ENCODE data around the gene COX18. TPM values are rescaled to one million over a fixed set of nuclear protein-coding genes. Genes with fewer than 3 reads are reported as not detected.

The COX18 gene, protein sequence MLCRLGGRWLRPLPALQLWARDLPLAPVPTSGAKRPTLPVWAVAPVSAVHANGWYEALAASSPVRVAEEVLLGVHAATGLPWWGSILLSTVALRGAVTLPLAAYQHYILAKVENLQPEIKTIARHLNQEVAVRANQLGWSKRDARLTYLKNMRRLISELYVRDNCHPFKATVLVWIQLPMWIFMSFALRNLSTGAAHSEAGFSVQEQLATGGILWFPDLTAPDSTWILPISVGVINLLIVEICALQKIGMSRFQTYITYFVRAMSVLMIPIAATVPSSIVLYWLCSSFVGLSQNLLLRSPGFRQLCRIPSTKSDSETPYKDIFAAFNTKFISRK
- total RNA-seq (2021; ENCODE audit: unreplicated experiment) (9.9 TPM), Bru-seq, nascent RNA (percentile 65 among the genes with signal in this experiment), BruChase-seq, experiment 1, labeled RNA remaining after a 2-hour chase (percentile 62 among the genes with signal in this experiment), BruChase-seq, experiment 2, labeled RNA remaining after a 6-hour chase (percentile 70 among the genes with signal in this experiment)
- 4.7 TPM for polyA plus RNA-seq (2012; ENCODE audit: insufficient read length)
- long read RNA-seq, full-length matches to known transcripts, result 1 of 2 reads
- long read RNA-seq, partial matches to known transcripts, result 1 of 2 reads
- long read RNA-seq, other reads (novel, unspliced or antisense), result 0 of 2 reads

DNA sequence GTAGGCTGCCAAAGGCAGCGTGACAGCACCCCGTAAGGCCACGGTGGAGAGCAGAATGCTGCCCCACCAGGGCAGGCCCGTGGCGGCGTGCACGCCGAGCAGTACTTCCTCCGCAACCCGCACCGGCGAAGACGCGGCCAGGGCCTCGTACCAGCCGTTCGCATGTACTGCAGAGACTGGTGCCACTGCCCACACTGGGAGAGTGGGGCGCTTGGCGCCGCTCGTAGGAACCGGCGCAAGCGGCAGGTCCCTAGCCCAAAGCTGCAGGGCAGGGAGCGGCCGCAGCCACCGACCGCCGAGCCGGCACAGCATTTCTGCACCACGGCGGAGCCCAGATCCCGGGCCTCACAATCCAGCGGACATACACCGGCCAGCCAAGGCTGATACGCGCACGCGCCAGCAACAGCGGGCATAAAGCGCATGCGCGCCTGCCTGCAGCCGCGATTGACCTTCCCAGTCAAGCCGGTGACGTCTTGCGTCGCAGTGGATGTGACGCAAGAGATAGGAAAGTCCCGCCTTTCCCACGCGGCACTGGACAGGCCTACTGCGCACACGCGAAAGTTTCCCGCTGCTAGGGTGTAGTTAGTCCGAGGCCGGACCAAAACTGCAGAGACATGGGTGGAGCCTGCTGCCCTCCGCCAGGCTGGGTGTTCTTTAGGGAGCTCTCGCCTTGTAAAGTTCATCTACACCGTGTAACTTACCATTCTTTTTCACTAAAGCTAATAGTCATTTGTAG is at the start of gene COX18:
Gene COX18 (minus strand): TSS at position 379 of the 736 bp plus-strand sequence. CDS start 67 bp downstream, at position 312.
- Histone ChIP-seq H3K36me3 (ENCODE audit: control insufficient read depth, insufficient read depth, low read length) (peaks cover 7% of the 10 kb centered on the region), H3K27me3 (ENCODE audit: control insufficient read depth, insufficient read depth, low read length) (no peaks in the 10 kb centered on the region), H3K4me3 (ENCODE audit: low read depth in 2 of 2, low read length in 2 of 2) (peak within 1 kb of the TSS; percentile 70 to 77), H3K9me3 (ENCODE audit: control insufficient read depth, insufficient read depth, low read depth, low read length) (no peaks in the 10 kb centered on the region), H3K27ac (ENCODE audit: low read length) (peak within 1 kb of the TSS; percentile 95), H3K4me1 (ENCODE audit: control insufficient read depth, insufficient read depth, low read length) (peaks cover 3% of the 10 kb centered on the region; the same call in 1 of the 2 replicates)
- DNase-seq (ENCODE audit: low read depth, low spot score) (peak; percentile 93), ATAC-seq (peak; percentile 98)
- ChIA-PET POLR2A (interaction anchor here (0.5 kb wide), 1 partner anchor 49 kb away, joined by 6 read pairs; no protein-coding TSS in a partner anchor), CTCF (no interaction called here)
- in situ Hi-C loops (cut with HindIII; ENCODE audit: low pct_unique_long_range_greater_than_20kb, low sequenced_read_pairs), result no loop called here
- no TSS peak for BruUV-seq (replicated peaks)
- 0 out of 2 replicates have a peak, but pooled peaks have one; percentile 52 for TF ChIP-seq SIN3A (IDR thresholded peaks at IDR 0.05; ENCODE audit: borderline replicate concordance, insufficient read depth, low read depth, low read length)
- TF ChIP-seq, protein P1, sequence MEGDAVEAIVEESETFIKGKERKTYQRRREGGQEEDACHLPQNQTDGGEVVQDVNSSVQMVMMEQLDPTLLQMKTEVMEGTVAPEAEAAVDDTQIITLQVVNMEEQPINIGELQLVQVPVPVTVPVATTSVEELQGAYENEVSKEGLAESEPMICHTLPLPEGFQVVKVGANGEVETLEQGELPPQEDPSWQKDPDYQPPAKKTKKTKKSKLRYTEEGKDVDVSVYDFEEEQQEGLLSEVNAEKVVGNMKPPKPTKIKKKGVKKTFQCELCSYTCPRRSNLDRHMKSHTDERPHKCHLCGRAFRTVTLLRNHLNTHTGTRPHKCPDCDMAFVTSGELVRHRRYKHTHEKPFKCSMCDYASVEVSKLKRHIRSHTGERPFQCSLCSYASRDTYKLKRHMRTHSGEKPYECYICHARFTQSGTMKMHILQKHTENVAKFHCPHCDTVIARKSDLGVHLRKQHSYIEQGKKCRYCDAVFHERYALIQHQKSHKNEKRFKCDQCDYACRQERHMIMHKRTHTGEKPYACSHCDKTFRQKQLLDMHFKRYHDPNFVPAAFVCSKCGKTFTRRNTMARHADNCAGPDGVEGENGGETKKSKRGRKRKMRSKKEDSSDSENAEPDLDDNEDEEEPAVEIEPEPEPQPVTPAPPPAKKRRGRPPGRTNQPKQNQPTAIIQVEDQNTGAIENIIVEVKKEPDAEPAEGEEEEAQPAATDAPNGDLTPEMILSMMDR (IDR thresholded peaks at IDR 0.05), result no peak
- TF ChIP-seq, protein P2, sequence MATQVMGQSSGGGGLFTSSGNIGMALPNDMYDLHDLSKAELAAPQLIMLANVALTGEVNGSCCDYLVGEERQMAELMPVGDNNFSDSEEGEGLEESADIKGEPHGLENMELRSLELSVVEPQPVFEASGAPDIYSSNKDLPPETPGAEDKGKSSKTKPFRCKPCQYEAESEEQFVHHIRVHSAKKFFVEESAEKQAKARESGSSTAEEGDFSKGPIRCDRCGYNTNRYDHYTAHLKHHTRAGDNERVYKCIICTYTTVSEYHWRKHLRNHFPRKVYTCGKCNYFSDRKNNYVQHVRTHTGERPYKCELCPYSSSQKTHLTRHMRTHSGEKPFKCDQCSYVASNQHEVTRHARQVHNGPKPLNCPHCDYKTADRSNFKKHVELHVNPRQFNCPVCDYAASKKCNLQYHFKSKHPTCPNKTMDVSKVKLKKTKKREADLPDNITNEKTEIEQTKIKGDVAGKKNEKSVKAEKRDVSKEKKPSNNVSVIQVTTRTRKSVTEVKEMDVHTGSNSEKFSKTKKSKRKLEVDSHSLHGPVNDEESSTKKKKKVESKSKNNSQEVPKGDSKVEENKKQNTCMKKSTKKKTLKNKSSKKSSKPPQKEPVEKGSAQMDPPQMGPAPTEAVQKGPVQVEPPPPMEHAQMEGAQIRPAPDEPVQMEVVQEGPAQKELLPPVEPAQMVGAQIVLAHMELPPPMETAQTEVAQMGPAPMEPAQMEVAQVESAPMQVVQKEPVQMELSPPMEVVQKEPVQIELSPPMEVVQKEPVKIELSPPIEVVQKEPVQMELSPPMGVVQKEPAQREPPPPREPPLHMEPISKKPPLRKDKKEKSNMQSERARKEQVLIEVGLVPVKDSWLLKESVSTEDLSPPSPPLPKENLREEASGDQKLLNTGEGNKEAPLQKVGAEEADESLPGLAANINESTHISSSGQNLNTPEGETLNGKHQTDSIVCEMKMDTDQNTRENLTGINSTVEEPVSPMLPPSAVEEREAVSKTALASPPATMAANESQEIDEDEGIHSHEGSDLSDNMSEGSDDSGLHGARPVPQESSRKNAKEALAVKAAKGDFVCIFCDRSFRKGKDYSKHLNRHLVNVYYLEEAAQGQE (IDR thresholded peaks at IDR 0.05; ENCODE audit: insufficient read depth in 1 of 2, low read depth in 2 of 2, low read length in 1 of 2), result 0 out of 4 replicates have a peak, but pooled peaks of 1 of the 2 experiments have one; percentile 42
- TF ChIP-seq TCF7L2 (IDR thresholded peaks at IDR 0.05; ENCODE audit: low read depth, low read length), result no peak
- peak; percentile 94 for TF ChIP-seq POLR2AphosphoS5 (IDR thresholded peaks at IDR 0.05; ENCODE audit: low read depth, low read length)
- intact Hi-C loops (cut with micrococcal nuclease; ENCODE audit: unreplicated experiment), result no loop called here

DNA sequence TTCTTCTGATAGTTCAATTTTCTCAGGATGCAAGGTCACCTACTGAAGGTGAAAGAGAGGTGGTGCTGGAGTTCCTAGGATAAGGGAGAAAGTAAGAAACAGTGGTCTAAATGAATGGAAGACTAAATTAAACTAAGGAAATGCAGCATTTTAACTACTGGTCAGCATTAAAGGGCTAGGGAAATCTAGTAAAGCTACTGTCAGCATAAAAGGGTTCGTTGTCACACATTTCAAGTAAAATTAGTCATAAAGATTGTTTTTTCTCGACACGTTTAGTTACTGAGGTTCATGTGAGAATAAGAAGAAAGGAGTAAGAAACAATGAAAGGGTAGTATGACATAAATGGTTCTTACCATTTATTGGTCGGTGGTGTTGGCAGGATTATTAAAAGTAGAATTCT is 40.0 kb upstream of the COX18 start:
- no peak for ATAC-seq
- no peak overlapping the region for H3K4me3 ChIP-seq (ENCODE audit: low read depth in 2 of 2, low read length in 2 of 2)
- intact Hi-C loops (cut with micrococcal nuclease; ENCODE audit: unreplicated experiment), result no loop called here
- DNase-seq (ENCODE audit: low read depth, low spot score), result no peak
- no peaks in the 10 kb centered on the region for H3K4me1 ChIP-seq (ENCODE audit: control insufficient read depth, insufficient read depth, low read length)
- ChIA-PET POLR2A (no interaction called here), CTCF (no interaction called here)
- no peaks in the 10 kb centered on the region for H3K9me3 ChIP-seq (ENCODE audit: control insufficient read depth, insufficient read depth, low read depth, low read length)
- peaks cover 17% of the 10 kb centered on the region for H3K36me3 ChIP-seq (ENCODE audit: control insufficient read depth, insufficient read depth, low read length)
- no TSS peak for BruUV-seq (replicated peaks)
- in situ Hi-C loops (cut with HindIII; ENCODE audit: low pct_unique_long_range_greater_than_20kb, low sequenced_read_pairs), result no loop called here
- H3K27me3 ChIP-seq (ENCODE audit: control insufficient read depth, insufficient read depth, low read length), result no peaks in the 10 kb centered on the region
- no peak overlapping the region for H3K27ac ChIP-seq (ENCODE audit: low read length)
- TF ChIP-seq, protein P1 (IDR thresholded peaks at IDR 0.05), result no peak
- TF ChIP-seq POLR2AphosphoS5 (IDR thresholded peaks at IDR 0.05; ENCODE audit: low read depth, low read length) (no peak), SIN3A (IDR thresholded peaks at IDR 0.05; ENCODE audit: borderline replicate concordance, insufficient read depth, low read depth, low read length) (no peak), TCF7L2 (IDR thresholded peaks at IDR 0.05; ENCODE audit: low read depth, low read length) (no peak)
- TF ChIP-seq, protein P2 (IDR thresholded peaks at IDR 0.05; ENCODE audit: insufficient read depth in 1 of 2, low read depth in 2 of 2, low read length in 1 of 2), result no peak
